B cell (primary cell): ENCODE data around the gene MYCL.

Experiments used
- EZH2 ChIP-seq: IDR thresholded peaks from 2 replicates; pipeline ENCODE4 v1.6.1; 2012; ENCODE audit warnings: borderline replicate concordance, low read depth, mild to moderate bottlenecking, moderate library complexity, low read length; ENCODE audit not compliant: insufficient read depth, poor library complexity, severe bottlenecking
- TF ChIP-seq, protein P1 (sequence below): fragments of 200-600 bp; IDR thresholded peaks from one replicate; pipeline ENCODE4 v1.8.0; 2022; ENCODE audit warnings: antibody characterized with exemption, mild to moderate bottlenecking

DNA sequence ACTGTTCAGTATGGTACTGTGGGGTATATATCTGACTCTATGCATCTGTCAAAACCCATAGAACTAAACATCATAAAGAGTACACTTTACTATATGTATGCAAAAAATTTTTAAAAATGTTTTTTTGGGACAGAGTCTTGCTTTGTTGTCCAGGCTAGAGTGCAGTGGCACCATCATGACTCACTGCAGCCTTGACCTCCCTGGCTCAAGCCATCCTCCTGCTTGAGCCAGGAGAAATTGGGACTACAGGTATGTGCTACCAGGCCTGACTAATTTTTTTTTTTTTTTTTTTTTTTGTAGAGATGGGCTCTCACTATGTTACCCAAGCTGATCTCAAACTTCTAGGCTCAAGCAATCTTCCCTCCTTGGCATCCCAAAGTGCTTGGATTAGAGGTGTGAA lies 29.9 kb downstream of the MYCL start:
- TF ChIP-seq, protein P1, sequence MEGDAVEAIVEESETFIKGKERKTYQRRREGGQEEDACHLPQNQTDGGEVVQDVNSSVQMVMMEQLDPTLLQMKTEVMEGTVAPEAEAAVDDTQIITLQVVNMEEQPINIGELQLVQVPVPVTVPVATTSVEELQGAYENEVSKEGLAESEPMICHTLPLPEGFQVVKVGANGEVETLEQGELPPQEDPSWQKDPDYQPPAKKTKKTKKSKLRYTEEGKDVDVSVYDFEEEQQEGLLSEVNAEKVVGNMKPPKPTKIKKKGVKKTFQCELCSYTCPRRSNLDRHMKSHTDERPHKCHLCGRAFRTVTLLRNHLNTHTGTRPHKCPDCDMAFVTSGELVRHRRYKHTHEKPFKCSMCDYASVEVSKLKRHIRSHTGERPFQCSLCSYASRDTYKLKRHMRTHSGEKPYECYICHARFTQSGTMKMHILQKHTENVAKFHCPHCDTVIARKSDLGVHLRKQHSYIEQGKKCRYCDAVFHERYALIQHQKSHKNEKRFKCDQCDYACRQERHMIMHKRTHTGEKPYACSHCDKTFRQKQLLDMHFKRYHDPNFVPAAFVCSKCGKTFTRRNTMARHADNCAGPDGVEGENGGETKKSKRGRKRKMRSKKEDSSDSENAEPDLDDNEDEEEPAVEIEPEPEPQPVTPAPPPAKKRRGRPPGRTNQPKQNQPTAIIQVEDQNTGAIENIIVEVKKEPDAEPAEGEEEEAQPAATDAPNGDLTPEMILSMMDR, result no peak
- no peak for TF ChIP-seq EZH2
